Bronchial epithelial cell (primary cell): ENCODE data around the gene SIM2. TPM values are rescaled to one million over a fixed set of nuclear protein-coding genes. Genes with fewer than 3 reads are reported as not detected.

ENCODE experiments used
- DNase-seq: peaks from one replicate; pipeline ENCODE4 v3.0.0-alpha.2; 2010; ENCODE audit warnings: low read depth
- FAIRE-seq: peaks from 2 replicates; lab custom pipeline; 2011; peaks lifted over from hg19 to GRCh38; lab: Jason Lieb, UNC
- H3K27me3 ChIP-seq: 2 replicates; pipeline ENCODE4 v1.5.1; 2011; ENCODE audit warnings: low read length; ENCODE audit not compliant: control insufficient read depth, insufficient read depth
- H3K36me3 ChIP-seq: 2 replicates; pipeline ENCODE4 v1.5.1; 2011; ENCODE audit warnings: low read length; ENCODE audit not compliant: control insufficient read depth, insufficient read depth
- H3K4me3 ChIP-seq: 2 replicates; pipeline ENCODE4 v1.5.1; 2011; ENCODE audit warnings: mild to moderate bottlenecking, low read depth, low read length, control low read depth
- CTCF ChIP-seq: IDR thresholded peaks from 2 replicates; pipeline ENCODE4 v1.5.1; 2011; ENCODE audit warnings: mild to moderate bottlenecking, moderate library complexity, low read length, control low read depth, inconsistent platforms; ENCODE audit not compliant: insufficient read depth, severe bottlenecking
- total RNA-seq: library from RNA; depleted of rRNA; stranded (reverse); fragments of >200 nt; gene quantifications from 2 replicates; pipeline ENCODE4 v1.2.1, GENCODE V29; 2014

Gene SIM2
- total RNA-seq, 1 donor from 2014 or later: 0.26 TPM

GRCh38 chr21:36719614-36720013, 20.7 kb downstream of the SIM2 start:
- FAIRE-seq (no peak), DNase-seq (no peak)
- Histone ChIP-seq H3K36me3 (no peaks in the 10 kb centered on the region), H3K27me3 (no peaks in the 10 kb centered on the region), H3K4me3 (no peak overlapping the region)
- no peak for TF ChIP-seq CTCF

- DNase-seq: no peak
- Histone ChIP-seq H3K4me3 (no peak overlapping the region), H3K36me3 (no peaks in the 10 kb centered on the region), H3K27me3 (no peaks in the 10 kb centered on the region)
- no peak for TF ChIP-seq CTCF
- FAIRE-seq: no peak
These were observed 22.9 kb downstream of the SIM2 start for GRCh38 chr21:36721817-36722216.

DNA sequence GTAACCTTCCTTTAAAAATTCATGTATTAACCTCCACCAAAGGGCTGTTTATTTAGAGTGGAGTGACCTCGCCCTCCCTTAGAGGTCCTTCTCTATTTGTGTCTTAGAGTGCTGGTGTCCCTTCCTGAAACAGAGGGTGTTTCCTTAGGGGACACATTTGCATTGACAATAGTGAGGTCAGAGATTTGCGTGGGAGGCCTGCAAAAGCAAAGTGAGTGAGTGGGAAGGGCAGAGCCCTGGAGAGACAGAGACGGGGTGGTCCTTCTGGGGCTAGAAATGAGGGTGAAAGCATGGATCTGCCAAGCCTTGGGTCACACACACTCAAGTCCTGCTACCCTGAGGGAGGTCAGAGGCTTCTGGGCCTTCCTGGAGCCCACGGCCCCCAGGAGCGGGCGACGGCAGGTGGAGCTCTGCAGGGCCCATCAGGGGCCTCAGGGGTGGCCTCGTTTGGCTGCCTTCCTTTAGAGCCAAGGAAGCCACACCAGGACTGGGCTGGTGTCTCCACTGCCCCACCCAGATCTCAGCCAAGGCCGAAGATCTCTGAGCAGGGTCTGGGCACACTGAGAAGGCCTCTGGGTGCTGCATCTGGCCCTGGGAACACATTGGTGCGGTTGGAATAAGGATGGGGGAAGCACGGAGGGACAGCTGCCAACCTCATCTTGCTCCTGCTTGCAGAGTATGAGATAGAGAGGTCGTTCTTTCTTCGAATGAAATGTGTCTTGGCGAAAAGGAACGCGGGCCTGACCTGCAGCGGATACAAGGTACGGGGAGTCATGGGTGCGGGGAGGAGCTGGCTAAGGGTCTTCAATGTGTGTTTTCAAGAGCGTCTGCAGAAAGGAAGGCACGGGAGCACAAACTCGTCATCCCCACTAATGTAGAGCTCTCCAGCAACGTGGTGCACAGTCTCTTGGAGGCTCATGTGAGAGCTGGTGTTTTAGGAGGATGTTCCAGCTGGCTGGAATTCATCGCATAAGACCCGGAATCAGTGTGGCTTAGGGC, 23.8 kb downstream of the SIM2 start:
- FAIRE-seq: no peak
- H3K27me3 ChIP-seq: no peaks in the 10 kb centered on the region
- no peak for TF ChIP-seq CTCF
- H3K4me3 ChIP-seq: no peak overlapping the region
- H3K36me3 ChIP-seq: no peaks in the 10 kb centered on the region
- DNase-seq: no peak

DNA sequence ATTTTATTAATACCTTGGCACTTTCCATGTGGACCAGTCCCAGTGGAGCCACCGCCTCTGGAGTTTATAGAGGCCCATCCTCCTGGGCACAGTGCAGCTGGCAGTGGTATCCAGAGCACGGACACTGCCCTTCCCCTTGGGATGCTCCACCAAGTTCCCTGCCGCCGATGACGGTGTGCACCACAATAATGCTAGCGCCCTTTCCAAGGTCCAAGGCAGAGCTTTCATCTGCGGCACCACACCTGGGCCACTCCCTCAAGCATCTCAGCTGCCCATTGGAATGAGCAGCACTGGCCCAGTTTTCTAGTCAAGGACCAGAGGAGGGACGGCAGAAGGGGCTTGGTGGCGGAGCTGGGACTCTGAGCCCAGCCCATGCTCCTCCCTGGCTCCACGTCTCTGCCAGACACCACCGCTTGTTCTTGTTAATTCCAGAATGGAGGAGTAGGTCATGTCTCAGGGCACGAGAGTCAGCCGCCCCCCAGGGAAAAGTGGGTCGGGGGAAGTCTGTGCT, 24.5 kb downstream of the SIM2 start:
- TF ChIP-seq CTCF: no peak
- Histone ChIP-seq H3K36me3 (no peaks in the 10 kb centered on the region), H3K27me3 (peaks cover 5% of the 10 kb centered on the region), H3K4me3 (no peak overlapping the region)
- DNase-seq (no peak), FAIRE-seq (no peak)

GRCh38 chr21:36724660-36725059, 25.7 kb downstream of the SIM2 start:
- Histone ChIP-seq H3K4me3 (no peak overlapping the region), H3K36me3 (no peaks in the 10 kb centered on the region), H3K27me3 (peaks cover 8% of the 10 kb centered on the region)
- no peak for TF ChIP-seq CTCF
- no peak for FAIRE-seq
- no peak for DNase-seq
